Muscle layer of colon (tissue), 2 donors: ENCODE data around the gene MKI67.
A peak's percentile ranks its signal among the peaks of the same experiment; 100 is the strongest.
"Not testable (repeated sequence)": the region's sequence is repeated elsewhere in the genome, so short reads cannot be mapped to it uniquely, and the experiment has no call there.

ENCODE experiments used
- H3K27ac ChIP-seq: one replicate; pipeline ENCODE4 v1.7.0; 2013; ENCODE audit warnings: low read depth, mild to moderate bottlenecking, low read length, moderate library complexity
- H3K27me3 ChIP-seq, 2 donors: one replicate each; pipeline ENCODE4 v1.7.0; 2013; ENCODE audit warnings: low read length in 2 of 2, mild to moderate bottlenecking in 2 of 2; ENCODE audit not compliant: insufficient read depth in 2 of 2, control insufficient read depth in 1 of 2
- H3K36me3 ChIP-seq: one replicate; pipeline ENCODE4 v1.7.0; 2013; ENCODE audit warnings: mild to moderate bottlenecking, low read length; ENCODE audit not compliant: insufficient read depth
- H3K4me1 ChIP-seq: one replicate; pipeline ENCODE4 v1.7.0; 2013; ENCODE audit warnings: mild to moderate bottlenecking, low read length; ENCODE audit not compliant: insufficient read depth
- H3K4me3 ChIP-seq, 2 donors: one replicate each; pipeline ENCODE4 v1.7.0; 2013; ENCODE audit warnings: low read length in 2 of 2, low read depth in 1 of 2, mild to moderate bottlenecking in 1 of 2, moderate library complexity in 1 of 2
- H3K9ac ChIP-seq: one replicate; pipeline ENCODE4 v1.7.0; 2013; ENCODE audit warnings: low read length
- H3K9me3 ChIP-seq: one replicate; pipeline ENCODE4 v1.7.0; 2013; ENCODE audit warnings: mild to moderate bottlenecking, low read length
- donor health status: abdominal sarcoma.
- donor health status: Adenocarcinoma of cecum.

The MKI67 gene

DNA sequence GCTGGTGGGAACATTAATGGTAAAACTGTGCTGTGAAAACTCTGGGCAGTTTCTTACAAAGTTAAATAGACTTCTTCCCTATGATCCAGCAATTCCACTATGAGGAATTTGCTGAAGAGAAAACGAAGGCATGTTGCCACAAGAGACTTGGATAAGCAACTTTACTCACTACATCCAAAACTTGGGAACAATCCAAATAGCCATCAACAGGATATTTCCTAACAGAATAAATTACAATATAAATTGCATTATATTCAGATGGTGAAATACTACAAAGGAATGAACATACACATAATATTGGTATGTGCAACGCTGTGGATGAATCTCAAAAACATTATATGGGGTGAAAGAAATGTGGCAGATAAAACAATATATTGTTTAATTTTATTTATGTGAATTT lies 21.4 kb upstream of the MKI67 start:
- no peaks in the 10 kb centered on the region for H3K9me3 ChIP-seq
- H3K4me1 ChIP-seq = no peaks in the 10 kb centered on the region
- no peak overlapping the region for H3K27ac ChIP-seq
- peaks cover 6 to 15% of the 10 kb centered on the region in 2 donors for H3K27me3 ChIP-seq
- no peaks in the 10 kb centered on the region for H3K36me3 ChIP-seq
- no peak overlapping the region for H3K4me3 ChIP-seq
- H3K9ac ChIP-seq = no peak overlapping the region

DNA sequence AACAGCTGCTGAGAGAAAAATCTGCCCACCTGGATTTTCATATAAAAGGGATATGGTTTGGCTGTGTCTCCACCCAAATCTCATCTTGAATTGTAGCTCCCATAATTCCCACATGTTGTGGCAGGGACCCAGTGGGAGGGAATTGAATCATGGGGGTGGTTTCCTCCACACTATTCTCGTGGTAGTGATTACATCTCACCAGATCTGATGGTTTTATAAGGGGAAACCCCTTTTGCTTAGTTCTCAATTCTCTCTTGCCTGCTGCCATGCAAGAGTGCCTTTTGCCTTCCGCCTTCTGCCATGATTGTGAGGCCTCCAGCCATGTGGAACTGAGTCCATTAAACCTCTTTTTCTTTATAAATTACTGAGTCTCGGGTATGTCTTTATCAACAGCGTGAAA lies 20.8 kb upstream of the MKI67 start:
- no peak overlapping the region for H3K27ac ChIP-seq
- H3K9ac ChIP-seq = no peak overlapping the region
- no peaks in the 10 kb centered on the region for H3K4me1 ChIP-seq
- peaks cover 6 to 15% of the 10 kb centered on the region in 2 donors for H3K27me3 ChIP-seq
- H3K4me3 ChIP-seq = no peak overlapping the region
- H3K9me3 ChIP-seq = no peaks in the 10 kb centered on the region
- H3K36me3 ChIP-seq = no peaks in the 10 kb centered on the region

DNA sequence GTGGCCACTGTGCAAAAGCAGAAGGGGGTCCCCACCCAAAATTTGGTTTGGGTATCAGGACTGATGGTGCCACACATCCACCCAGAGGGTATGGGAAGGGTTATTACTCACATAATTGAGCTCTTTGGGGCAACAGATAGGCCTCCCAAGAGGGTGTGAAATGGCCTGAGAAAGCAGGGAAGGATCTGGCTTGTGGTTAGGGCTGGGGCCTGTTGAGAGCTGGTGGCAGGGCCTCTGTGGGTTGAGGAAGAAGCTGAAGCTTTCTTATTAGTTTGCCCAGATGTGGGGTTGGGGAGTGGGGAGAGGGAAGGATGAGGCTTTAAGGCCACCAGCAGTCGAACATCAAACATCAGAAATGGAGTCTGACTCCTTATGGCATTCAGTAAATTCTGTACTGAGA lies 18.3 kb upstream of the MKI67 start:
- Histone ChIP-seq H3K36me3 (no peaks in the 10 kb centered on the region), H3K9ac (no peak overlapping the region), H3K4me1 (no peaks in the 10 kb centered on the region), H3K4me3 (no peak overlapping the region), H3K27ac (no peak overlapping the region), H3K9me3 (no peaks in the 10 kb centered on the region), H3K27me3 (peaks cover 0 to 9% of the 10 kb centered on the region in 2 donors)

DNA sequence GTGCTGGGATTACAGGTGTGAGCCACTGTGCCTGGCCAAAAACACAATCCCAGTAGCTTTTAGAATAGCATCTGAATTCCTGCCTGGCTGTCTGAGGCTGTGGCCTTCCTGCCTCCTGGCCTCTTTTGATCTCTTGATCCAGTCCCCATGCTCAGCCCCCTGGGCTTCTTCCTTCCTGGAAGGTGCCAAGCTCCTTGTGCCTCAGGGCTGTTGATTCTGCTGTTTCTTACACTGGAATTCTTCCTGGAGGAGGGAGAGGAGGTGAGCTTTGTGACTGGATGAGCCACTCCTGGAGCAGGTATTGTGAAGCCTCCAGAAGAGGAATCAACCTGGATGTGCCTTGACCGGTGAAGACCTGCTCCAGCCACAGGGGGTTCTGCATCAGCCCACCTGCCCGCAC lies 17.3 kb upstream of the MKI67 start:
- Histone ChIP-seq H3K4me1 (no peaks in the 10 kb centered on the region), H3K36me3 (no peaks in the 10 kb centered on the region), H3K4me3 (no peak overlapping the region), H3K9me3 (no peaks in the 10 kb centered on the region), H3K27me3 (peaks cover 0 to 4% of the 10 kb centered on the region in 2 donors), H3K27ac (no peak overlapping the region), H3K9ac (no peak overlapping the region)

DNA sequence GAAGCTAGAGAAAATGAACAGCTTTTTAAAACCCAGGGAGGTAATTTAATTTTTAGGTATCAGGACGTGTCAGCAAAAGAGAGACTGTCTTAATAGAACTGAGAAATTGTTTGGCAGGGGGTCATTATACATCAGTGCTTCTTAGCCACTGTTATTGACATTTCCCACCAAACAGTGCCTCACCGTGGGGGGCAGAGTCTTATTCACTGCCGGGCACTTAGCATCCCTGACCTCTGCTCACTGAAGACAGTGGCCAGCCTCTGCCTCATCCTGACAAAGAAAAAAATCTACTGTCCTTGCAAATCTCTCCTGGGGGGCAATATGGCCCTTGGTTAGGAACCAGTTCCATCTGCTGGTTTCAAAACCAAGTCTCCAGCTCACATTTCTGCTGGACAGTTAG lies 14.2 kb upstream of the MKI67 start:
- H3K36me3 ChIP-seq = no peaks in the 10 kb centered on the region
- H3K27ac ChIP-seq = no peak overlapping the region
- no peaks in the 10 kb centered on the region for H3K4me1 ChIP-seq
- no peak overlapping the region for H3K4me3 ChIP-seq
- H3K9ac ChIP-seq = no peak overlapping the region
- no peaks in the 10 kb centered on the region for H3K9me3 ChIP-seq
- peaks cover 0 to 4% of the 10 kb centered on the region in 2 donors for H3K27me3 ChIP-seq

DNA sequence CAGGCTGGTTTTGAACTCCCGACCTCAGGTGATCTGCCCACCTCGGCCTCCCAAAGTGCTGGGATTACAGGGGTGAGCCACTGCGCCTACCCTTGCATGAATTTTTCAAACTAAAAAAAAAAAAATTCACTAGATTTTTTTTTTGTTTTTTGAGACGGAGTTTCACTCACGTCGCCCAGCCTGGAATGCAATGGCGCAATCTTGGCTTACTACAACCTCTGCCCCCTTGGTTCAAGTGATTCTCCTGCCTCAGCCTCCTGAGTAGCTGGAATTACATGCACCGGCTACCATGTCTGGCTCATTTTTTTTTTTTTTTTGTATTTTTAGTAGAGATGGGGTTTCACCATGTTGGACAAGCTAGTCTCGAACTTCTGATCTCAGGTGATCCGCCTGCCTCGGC lies 12.2 kb upstream of the MKI67 start:
- not testable (repeated sequence) for H3K4me1 ChIP-seq, H3K9ac ChIP-seq, H3K27ac ChIP-seq, H3K4me3 ChIP-seq, H3K27me3 ChIP-seq, H3K36me3 ChIP-seq, H3K9me3 ChIP-seq

DNA sequence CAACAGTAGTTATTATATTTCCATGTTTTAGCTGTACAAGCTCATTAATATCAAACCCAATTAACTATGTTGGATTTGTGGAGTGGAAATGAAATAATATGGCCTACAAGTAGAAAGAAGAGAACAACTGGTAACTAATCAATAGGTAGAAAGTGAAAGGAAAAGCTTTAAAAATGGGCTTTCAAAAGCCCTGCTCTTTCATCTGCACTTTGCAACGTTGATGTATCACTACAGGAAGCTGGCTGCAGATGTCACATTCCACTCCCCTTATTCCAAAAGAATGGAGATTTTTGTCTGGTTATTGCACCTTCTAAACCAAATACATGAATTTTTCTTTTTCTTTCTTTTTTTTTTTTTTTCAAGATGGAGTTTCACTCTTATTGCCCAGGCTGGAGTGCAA lies 11.7 kb upstream of the MKI67 start:
- Histone ChIP-seq H3K9ac (no peak overlapping the region), H3K4me1 (no peaks in the 10 kb centered on the region), H3K36me3 (no peaks in the 10 kb centered on the region), H3K27me3 (no peaks in the 10 kb centered on the region), H3K27ac (no peak overlapping the region), H3K4me3 (no peak overlapping the region), H3K9me3 (no peaks in the 10 kb centered on the region)

DNA sequence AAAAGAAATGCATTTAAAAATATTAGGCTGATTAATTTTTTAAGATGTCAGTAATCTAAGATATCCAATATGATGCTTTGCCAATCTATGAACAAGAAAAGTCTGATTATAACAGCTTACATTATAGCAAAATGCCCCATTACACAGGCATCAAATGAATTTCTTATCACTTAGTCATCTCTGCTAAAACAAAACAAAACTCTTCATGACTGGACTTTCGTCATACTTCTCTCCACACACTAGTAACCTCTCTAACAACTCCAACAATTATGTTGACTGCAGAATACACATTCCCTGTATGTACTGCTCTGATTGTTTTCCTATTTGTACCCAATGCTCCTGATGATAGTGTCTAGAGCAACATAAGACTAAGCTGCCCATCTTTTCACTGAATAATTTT lies 3.8 kb upstream of the MKI67 start:
- Histone ChIP-seq H3K27me3 (peaks cover under 1 to 12% of the 10 kb centered on the region in 2 donors), H3K4me3 (no peak overlapping the region), H3K4me1 (peaks cover 8% of the 10 kb centered on the region), H3K9me3 (no peaks in the 10 kb centered on the region), H3K27ac (no peak overlapping the region), H3K36me3 (no peaks in the 10 kb centered on the region), H3K9ac (no peak overlapping the region)

DNA sequence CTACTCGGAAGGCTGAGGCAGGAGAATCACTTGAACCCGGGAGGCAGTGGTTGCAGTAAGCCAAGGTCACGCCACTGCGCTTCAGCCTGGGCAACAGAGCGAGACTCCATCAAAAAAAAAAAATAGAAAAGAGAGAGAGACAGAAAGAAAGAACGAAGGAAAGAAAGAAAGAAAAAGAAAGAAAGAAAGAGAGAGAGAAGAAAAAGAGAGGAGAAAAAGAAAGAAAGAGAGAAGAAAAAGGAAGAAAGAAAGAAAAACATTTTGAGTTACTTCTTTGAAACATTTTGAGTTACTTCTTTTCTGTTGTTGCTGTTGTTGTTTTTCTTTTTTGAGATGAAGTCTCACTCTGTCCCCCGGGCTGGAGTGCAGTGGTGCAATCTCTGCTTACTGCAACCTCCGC lies 2.4 kb upstream of the MKI67 start:
- Histone ChIP-seq H3K9me3 (no peaks in the 10 kb centered on the region), H3K27me3 (peaks cover 15 to 26% of the 10 kb centered on the region in 2 donors), H3K27ac (no peak overlapping the region), H3K9ac (no peak overlapping the region), H3K36me3 (no peaks in the 10 kb centered on the region), H3K4me1 (peaks cover 8% of the 10 kb centered on the region), H3K4me3 (no peak overlapping the region)

DNA sequence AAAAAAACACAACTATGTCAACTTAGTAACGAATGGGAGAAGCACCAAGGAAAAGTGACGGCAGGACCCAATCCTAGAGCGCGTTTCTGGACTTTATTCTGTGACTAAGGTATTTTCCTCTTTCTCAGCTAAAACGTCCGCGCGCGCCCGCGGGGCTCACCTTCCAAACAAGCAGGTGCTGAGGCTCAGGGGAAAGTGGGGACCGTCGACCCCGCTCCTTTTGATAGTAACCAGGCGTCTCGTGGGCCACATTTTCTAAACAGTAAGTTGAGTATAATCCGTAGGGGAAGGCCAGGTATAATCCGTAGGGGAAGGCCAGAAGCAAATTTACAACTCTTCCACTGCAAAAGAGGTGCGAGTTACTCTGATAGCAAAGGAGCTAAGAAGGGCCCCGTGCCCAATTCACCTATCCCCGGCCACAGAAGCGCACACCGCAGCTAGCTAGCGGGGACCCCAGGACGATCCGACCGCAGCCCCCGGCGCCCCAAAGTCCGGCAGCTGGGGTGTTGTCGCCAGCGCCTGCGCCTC lies 743 bp downstream of the MKI67 start:
- Histone ChIP-seq H3K4me3 (peak overlapping the region; percentile 20 to 57), H3K9me3 (no peaks in the 10 kb centered on the region), H3K9ac (no peak overlapping the region), H3K36me3 (no peaks in the 10 kb centered on the region), H3K27me3 (peaks cover 30 to 40% of the 10 kb centered on the region in 2 donors), H3K4me1 (peaks cover 8% of the 10 kb centered on the region), H3K27ac (no peak overlapping the region)

DNA sequence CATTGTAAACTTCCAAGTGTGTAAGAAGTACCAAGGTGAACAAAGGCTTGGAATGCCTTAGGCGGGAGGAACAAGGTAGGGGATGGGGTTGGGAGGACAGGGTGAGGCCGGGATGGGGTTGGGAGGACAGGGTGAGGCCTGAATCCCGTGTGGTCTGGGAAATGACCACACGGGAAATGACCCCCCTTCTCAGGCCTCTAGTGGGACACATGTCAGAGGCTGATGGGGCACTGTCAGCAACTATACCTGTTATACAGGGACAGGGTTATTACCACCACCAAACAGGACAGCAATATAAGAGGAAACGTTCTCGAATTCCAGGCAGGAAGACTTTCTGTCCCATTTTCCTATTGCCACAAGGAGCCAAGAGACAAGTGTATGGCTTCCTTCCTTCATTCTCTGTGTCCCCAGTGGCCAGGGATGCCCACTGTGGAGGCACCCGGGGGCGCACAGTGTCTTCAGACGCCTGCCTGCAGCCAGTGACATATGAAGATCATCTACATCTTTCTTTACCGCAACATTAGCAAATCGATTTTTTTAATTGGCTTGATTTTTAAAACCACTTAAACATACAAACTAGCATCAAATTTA lies 1.3 kb downstream of the MKI67 start:
- no peak overlapping the region for H3K27ac ChIP-seq

DNA sequence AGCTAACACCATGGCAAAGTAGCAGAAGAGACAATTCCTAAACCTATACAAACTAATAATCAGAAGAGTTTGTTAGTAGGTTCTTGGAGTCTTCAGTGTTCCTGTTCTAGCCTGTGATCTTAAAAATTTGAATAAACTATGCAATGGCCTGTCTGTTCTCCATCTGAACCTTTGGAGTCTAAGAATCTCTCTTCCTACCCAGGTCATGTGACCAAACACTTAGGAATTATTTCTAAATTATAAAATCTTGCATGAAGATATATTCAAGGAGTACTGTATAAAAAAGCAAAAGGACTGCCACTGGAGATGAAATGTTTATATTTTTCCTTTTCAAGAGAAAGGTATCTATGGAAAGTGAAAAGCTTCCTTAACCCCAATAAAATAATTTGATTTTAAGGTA lies 2.4 kb downstream of the MKI67 start:
- Histone ChIP-seq H3K9ac (no peak overlapping the region), H3K36me3 (no peaks in the 10 kb centered on the region), H3K4me1 (peaks cover 8% of the 10 kb centered on the region), H3K9me3 (no peaks in the 10 kb centered on the region), H3K27me3 (peaks cover 30 to 40% of the 10 kb centered on the region in 2 donors), H3K27ac (no peak overlapping the region), H3K4me3 (no peak overlapping the region)

More for the DNA sequence above, 1.3 kb downstream of the MKI67 start:
- H3K9me3 ChIP-seq = no peaks in the 10 kb centered on the region
- H3K9ac ChIP-seq = no peak overlapping the region
- peaks cover 30 to 40% of the 10 kb centered on the region in 2 donors for H3K27me3 ChIP-seq
- no peak overlapping the region for H3K4me3 ChIP-seq
- H3K4me1 ChIP-seq = peaks cover 8% of the 10 kb centered on the region
- H3K36me3 ChIP-seq = no peaks in the 10 kb centered on the region
